GM18499 (cell line): ENCODE measurements around the gene ADAMTS14.

Source experiments
- ATAC-seq: cut with Tn5 transposase; IDR thresholded peaks from one replicate; pipeline ENCODE4 v1.9.1; 2021; ENCODE audit warnings: moderate number of reproducible peaks; ENCODE audit not compliant: insufficient read depth, unreplicated experiment

ADAMTS14 gene

DNA sequence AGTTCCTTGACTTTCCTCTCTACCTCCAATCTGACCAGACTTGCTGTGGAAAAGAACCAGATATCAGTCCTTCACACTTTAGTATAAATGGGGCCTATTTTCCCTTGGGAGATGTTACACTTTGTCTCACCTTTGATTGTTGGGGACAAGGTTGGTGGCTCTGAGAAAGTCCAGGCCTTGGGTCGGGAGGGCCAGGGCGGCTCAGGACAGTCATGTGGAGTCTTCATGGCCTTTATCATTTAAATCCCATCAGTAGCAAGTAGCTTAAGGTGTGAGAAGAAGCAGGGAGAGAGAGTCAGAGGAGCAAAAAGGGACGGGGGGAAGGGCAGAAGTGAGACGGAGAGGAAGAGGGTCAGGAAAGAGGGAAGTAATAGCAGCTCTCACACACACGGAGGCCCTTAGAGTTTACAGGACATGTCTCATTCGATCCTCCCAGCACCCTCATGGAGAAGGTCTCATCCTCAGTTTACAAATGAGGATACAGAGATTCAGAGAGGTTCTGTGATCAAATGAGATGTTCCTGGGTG lies 72.4 kb downstream of the ADAMTS14 start:
- ATAC-seq: no peak

DNA sequence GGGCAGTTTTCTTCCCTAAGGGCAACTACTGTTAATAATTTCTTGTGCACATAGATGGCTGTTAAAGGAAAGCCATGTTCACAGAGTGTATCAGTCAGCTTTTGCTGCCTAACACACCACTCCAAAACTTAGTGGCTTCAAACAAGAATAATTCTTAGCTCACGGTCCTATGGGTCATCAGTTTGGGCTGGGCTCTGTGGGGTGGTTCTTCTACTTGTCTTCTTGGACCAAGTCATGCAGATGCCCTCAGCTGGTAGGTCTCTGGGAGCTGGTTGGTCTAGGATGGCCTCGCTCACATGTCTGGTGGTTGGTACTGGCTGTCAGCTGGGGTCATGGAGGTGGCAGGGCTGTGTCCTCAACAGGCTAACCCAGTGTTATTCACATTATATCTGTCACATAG lies 73.2 kb downstream of the ADAMTS14 start:
- no peak for ATAC-seq

DNA sequence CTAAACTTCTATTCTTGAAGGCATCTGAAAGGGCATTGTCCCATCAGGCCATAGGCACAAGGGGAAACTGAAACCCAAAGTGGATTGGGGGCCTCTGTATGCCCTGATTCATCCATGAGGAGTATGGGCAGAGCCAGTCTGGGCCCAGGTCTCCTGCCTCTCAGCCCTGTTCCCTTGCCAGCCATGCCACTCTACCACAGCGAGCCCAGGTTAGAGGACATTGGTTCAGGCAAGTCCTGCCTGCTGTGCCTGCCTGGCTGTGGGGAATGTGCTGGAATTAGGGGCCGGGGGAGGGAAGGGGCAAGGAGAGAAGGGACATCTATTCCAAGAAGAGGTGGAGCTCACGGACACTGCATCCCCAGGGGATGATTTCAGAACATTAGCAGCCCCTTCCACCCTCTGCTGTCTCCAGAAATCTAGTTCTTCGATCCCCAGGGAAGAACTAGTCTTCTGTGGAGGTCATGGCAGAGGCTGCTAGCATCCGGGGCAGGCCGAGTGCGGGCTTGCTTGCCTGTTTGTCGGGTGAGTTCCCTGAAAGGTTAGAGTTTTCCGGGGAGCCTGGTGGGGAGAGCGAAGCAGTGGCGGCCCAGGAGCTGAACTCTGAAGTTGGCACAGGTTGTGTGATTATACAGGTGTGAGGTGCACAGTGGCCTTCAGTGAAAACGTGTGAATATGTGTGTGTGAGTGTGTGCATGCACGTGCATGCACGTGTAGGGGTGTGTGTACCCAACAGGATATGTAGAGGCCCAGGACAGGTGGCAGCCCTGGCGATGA lies 75.1 kb downstream of the ADAMTS14 start:
- ATAC-seq: no peak

DNA sequence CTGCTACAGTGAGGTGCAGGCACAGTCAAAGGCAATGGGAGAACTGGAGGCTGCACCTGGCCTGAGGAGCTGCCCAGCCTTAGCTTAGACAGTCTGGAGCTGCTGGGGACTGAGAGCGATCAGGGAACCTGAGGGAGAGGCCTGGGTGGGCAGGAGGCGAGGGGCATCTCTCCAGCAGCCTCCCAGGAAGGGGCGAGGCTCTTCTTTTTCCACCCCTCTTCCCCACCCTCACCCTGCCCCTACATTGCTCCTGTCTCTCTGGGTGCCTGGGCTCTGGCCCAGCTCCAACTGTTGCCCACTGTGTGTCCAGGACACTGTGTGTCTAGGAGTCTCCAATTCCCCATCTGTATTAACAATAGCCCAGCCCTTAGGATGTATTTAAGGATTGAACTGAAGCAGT lies 76.0 kb downstream of the ADAMTS14 start:
- no peak for ATAC-seq

GRCh38 chr10:70748801-70749573 lies 76.7 kb downstream of the ADAMTS14 start:
- no peak for ATAC-seq

DNA sequence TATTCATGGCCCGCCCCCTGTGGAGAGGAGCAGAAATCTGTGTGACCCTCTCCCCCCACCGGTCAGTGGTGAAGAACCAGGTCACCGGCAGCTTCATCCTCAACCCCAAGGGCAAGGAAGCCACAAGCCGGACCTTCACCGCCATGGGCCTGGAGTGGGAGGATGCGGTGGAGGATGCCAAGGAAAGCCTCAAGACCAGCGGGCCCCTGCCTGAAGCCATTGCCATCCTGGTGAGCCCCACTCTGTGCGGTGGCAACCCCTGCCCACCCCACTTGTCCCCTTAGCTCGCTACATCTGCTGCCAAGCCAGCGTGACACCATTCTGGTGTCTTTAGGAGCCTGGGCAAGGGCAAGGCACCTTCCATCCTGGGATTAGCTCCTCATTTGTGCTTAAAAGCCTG lies 77.5 kb downstream of the ADAMTS14 start:
- no peak for ATAC-seq

DNA sequence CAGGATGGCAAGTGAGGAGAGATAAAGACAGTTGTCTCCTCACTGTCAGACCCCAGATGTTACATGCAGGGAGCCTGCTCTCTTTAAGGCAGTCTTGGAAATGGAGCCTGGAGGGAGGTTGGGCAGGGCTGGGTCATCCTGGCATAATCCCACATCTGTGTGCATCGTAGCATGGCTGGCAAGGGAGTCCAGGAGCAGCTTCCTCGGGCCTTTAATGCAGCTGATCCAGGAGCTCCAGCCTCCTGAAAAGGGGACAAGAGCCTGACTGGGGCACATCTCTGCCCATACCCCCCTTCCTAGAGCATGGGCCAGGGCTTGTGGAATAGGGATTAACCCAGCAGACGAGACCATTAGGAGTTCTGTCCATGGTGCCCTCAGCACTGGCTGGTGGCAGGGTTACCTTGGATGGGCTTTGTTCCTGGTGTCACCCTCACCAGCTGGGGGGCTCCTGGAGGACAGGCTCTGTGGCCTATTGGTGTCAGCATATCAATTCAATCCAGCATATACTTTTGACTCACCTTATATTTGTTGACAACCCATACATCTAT lies 77.9 kb downstream of the ADAMTS14 start:
- no peak for ATAC-seq

DNA sequence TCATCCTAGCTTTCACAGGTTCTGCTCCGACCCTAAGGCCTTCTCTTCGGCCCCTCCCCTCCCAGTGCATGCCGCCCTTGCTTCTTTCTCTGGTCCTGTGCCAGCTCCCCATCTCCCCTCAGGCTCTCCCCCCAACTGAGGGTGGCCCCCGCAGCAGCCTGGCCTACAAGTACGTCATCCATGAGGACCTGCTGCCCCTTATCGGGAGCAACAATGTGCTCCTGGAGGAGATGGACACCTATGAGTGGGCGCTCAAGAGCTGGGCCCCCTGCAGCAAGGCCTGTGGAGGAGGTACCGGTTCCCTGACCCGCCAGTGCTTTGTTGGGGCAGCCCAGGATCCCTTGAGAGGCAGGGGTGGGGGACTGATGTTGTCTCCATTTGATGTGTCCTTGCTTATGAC lies 79.0 kb downstream of the ADAMTS14 start:
- ATAC-seq: no peak

GRCh38 chr10:70751991-70752390 lies 79.7 kb downstream of the ADAMTS14 start:
- no peak for ATAC-seq

- no peak for ATAC-seq
These were observed 80.3 kb downstream of the ADAMTS14 start for GRCh38 chr10:70752571-70752970.

- ATAC-seq: no peak
These were observed 80.8 kb downstream of the ADAMTS14 start for GRCh38 chr10:70753026-70753663.

- ATAC-seq: no peak
These were observed 81.7 kb downstream of the ADAMTS14 start for GRCh38 chr10:70753841-70754621.

- ATAC-seq: no peak
These were observed 84.5 kb downstream of the ADAMTS14 start for GRCh38 chr10:70756700-70757360.

DNA sequence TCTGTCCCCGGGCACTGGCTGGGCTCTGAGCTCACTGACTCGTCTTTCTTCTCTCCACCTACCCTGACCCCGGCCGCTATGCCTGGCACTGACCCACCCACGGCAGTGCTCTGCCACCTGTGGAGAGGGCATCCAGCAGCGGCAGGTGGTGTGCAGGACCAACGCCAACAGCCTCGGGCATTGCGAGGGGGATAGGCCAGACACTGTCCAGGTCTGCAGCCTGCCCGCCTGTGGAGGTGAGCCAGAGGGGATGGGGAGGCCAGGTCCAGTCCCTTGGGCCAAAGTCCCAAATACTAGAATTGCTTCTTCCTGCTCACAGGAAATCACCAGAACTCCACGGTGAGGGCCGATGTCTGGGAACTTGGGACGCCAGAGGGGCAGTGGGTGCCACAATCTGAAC lies 85.5 kb downstream of the ADAMTS14 start:
- ATAC-seq: no peak

- no peak for ATAC-seq
These were observed 86.6 kb downstream of the ADAMTS14 start for GRCh38 chr10:70758757-70759514.

GRCh38 chr10:70759781-70760180 lies 87.5 kb downstream of the ADAMTS14 start:
- ATAC-seq: no peak

DNA sequence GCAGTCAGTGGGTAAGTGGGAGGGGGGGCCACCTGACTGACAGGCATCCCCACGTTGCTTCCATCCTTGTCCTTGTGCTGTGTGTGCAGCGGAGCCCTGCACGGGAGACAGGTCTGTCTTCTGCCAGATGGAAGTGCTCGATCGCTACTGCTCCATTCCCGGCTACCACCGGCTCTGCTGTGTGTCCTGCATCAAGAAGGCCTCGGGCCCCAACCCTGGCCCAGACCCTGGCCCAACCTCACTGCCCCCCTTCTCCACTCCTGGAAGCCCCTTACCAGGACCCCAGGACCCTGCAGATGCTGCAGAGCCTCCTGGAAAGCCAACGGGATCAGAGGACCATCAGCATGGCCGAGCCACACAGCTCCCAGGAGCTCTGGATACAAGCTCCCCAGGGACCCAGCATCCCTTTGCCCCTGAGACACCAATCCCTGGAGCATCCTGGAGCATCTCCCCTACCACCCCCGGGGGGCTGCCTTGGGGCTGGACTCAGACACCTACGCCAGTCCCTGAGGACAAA lies 88.0 kb downstream of the ADAMTS14 start:
- ATAC-seq: no peak

DNA sequence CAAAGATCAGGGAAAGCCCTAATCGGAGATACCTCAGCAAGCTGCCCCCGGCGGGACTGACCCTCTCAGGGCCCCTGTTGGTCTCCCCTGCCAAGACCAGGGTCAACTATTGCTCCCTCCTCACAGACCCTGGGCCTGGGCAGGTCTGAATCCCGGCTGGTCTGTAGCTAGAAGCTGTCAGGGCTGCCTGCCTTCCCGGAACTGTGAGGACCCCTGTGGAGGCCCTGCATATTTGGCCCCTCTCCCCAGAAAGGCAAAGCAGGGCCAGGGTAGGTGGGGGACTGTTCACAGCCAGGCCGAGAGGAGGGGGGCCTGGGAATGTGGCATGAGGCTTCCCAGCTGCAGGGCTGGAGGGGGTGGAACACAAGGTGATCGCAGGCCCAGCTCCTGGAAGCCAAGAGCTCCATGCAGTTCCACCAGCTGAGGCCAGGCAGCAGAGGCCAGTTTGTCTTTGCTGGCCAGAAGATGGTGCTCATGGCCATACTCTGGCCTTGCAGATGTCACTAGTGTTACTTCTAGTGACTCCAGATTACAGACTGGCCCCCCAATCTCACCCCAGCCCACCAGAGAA lies 88.8 kb downstream of the ADAMTS14 start:
- no peak for ATAC-seq
